ENCODE results near the gene OCA2.

OCA2 gene

GRCh38 chr15:27842526-27842925, 256.6 kb downstream of the OCA2 start:
- TF ChIP-seq, protein P1, sequence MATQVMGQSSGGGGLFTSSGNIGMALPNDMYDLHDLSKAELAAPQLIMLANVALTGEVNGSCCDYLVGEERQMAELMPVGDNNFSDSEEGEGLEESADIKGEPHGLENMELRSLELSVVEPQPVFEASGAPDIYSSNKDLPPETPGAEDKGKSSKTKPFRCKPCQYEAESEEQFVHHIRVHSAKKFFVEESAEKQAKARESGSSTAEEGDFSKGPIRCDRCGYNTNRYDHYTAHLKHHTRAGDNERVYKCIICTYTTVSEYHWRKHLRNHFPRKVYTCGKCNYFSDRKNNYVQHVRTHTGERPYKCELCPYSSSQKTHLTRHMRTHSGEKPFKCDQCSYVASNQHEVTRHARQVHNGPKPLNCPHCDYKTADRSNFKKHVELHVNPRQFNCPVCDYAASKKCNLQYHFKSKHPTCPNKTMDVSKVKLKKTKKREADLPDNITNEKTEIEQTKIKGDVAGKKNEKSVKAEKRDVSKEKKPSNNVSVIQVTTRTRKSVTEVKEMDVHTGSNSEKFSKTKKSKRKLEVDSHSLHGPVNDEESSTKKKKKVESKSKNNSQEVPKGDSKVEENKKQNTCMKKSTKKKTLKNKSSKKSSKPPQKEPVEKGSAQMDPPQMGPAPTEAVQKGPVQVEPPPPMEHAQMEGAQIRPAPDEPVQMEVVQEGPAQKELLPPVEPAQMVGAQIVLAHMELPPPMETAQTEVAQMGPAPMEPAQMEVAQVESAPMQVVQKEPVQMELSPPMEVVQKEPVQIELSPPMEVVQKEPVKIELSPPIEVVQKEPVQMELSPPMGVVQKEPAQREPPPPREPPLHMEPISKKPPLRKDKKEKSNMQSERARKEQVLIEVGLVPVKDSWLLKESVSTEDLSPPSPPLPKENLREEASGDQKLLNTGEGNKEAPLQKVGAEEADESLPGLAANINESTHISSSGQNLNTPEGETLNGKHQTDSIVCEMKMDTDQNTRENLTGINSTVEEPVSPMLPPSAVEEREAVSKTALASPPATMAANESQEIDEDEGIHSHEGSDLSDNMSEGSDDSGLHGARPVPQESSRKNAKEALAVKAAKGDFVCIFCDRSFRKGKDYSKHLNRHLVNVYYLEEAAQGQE (IDR thresholded peaks at IDR 0.05; ENCODE audit: low read depth), result no peak
- TF ChIP-seq FOXM1 (IDR thresholded peaks at IDR 0.05; ENCODE audit: borderline replicate concordance, low read depth) (no peak), MAX (IDR thresholded peaks at IDR 0.05) (no peak), TCF12 (IDR thresholded peaks at IDR 0.05; ENCODE audit: low read depth) (no peak), YY1 (IDR thresholded peaks at IDR 0.05; ENCODE audit: low read depth) (no peak), TAF1 (IDR thresholded peaks at IDR 0.05; ENCODE audit: low read depth) (no peak), NFIC (IDR thresholded peaks at IDR 0.05) (no peak), TEAD4 (IDR thresholded peaks at IDR 0.05) (no peak), CEBPB (IDR thresholded peaks at IDR 0.05) (no peak), EGR1 (IDR thresholded peaks at IDR 0.05) (no peak), ZBTB7A (IDR thresholded peaks at IDR 0.05; ENCODE audit: low read depth) (no peak), USF1 (IDR thresholded peaks at IDR 0.05) (no peak), EP300 (IDR thresholded peaks at IDR 0.05; ENCODE audit: borderline replicate concordance) (no peak), CREB1 (IDR thresholded peaks at IDR 0.05; ENCODE audit: low read depth) (no peak), RAD21 (IDR thresholded peaks at IDR 0.05; ENCODE audit: low read depth) (no peak)

DNA sequence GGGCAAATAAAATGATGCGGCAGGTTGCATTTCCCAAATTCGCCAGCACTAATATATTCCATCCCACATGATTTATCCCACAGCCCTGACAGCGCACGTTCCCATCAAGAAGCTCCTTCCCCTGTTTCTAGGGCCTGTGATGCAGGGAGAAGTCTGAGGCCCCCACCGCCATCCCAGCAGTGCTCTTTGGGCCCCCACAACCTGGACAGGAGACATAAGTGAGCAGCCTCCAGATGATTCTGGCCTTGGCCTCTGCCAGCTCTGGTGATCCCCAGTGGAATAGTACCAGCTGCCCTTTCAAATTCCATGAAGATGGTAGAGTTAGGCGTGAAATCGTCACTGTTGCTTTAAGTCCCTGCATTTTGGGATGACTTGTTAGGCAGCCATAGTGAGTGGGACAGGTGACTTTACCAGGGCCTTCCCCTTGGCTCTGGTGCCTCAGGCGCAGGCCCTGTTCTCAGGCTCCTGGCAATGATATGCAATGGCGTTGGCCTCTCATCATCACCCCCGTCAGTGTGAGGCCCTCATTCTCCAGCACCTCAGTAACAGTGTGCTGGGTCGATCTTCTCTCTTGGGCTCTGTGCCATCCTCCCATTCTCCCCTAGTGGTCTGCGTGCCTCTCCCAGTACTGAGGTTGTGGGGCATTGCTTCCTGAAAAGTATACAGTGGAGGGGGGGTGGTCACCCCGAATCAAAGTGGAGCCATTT, 263.7 kb downstream of the OCA2 start:
- TF ChIP-seq CREB1 (IDR thresholded peaks at IDR 0.05; ENCODE audit: low read depth), result no peak
- TF ChIP-seq MAX (IDR thresholded peaks at IDR 0.05), result no peak
- no peak for TF ChIP-seq YY1 (IDR thresholded peaks at IDR 0.05; ENCODE audit: low read depth)
- TF ChIP-seq USF1 (IDR thresholded peaks at IDR 0.05), result no peak
- TF ChIP-seq TEAD4 (IDR thresholded peaks at IDR 0.05), result no peak
- TF ChIP-seq TAF1 (IDR thresholded peaks at IDR 0.05; ENCODE audit: low read depth), result no peak
- no peak for TF ChIP-seq EGR1 (IDR thresholded peaks at IDR 0.05)
- no peak for TF ChIP-seq ZBTB7A (IDR thresholded peaks at IDR 0.05; ENCODE audit: low read depth)
- TF ChIP-seq TCF12 (IDR thresholded peaks at IDR 0.05; ENCODE audit: low read depth), result no peak
- no peak for TF ChIP-seq EP300 (IDR thresholded peaks at IDR 0.05; ENCODE audit: borderline replicate concordance)

DNA sequence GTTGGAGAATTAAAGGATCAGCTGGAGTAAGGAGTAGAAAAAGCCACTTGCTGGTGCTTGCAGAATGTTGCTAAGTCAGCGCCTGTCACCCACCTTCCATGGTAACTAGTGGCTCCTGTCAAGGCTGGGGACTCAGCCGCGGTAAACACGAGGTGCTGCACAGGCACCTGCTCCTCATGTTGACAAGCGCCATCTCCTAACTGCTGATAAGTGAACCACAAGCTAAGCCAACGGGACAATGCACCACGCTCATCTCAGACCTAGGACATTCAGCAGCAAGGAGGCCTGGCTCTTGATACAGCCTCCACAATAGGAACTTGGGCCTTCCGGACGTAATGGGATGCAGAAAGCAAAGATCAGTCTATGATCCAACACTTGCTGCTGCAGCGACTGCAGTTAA, 264.4 kb downstream of the OCA2 start:
- no peak for TF ChIP-seq MAX (IDR thresholded peaks at IDR 0.05)
- TF ChIP-seq TEAD4 (IDR thresholded peaks at IDR 0.05), result no peak
- no peak for TF ChIP-seq FOXM1 (IDR thresholded peaks at IDR 0.05; ENCODE audit: borderline replicate concordance, low read depth)
- TF ChIP-seq, protein P1 (IDR thresholded peaks at IDR 0.05; ENCODE audit: low read depth), result no peak

- TF ChIP-seq, protein P1 (IDR thresholded peaks at IDR 0.05; ENCODE audit: low read depth), result no peak
- TF ChIP-seq YY1 (IDR thresholded peaks at IDR 0.05; ENCODE audit: low read depth) (no peak), ZBTB7A (IDR thresholded peaks at IDR 0.05; ENCODE audit: low read depth) (no peak), TAF1 (IDR thresholded peaks at IDR 0.05; ENCODE audit: low read depth) (no peak), CREB1 (IDR thresholded peaks at IDR 0.05; ENCODE audit: low read depth) (no peak), RAD21 (IDR thresholded peaks at IDR 0.05; ENCODE audit: low read depth) (no peak), FOXM1 (IDR thresholded peaks at IDR 0.05; ENCODE audit: borderline replicate concordance, low read depth) (no peak)
These were observed 265.1 kb downstream of the OCA2 start for GRCh38 chr15:27833974-27834373.
